ENCODE measurements around the gene KRTAP5-8. TPM values are rescaled to one million over a fixed set of nuclear protein-coding genes. Genes with fewer than 3 reads are reported as not detected.
"Not testable (repeated sequence)": the region's sequence is repeated elsewhere in the genome, so short reads cannot be mapped to it uniquely, and the experiment has no call there.

KRTAP5-8 gene, protein sequence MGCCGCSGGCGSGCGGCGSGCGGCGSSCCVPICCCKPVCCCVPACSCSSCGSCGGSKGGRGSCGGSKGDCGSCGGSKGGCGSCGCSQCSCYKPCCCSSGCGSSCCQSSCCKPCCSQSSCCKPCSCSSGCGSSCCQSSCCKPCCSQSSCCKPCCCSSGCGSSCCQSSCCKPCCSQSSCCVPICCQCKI
- total RNA-seq, result not detected

DNA sequence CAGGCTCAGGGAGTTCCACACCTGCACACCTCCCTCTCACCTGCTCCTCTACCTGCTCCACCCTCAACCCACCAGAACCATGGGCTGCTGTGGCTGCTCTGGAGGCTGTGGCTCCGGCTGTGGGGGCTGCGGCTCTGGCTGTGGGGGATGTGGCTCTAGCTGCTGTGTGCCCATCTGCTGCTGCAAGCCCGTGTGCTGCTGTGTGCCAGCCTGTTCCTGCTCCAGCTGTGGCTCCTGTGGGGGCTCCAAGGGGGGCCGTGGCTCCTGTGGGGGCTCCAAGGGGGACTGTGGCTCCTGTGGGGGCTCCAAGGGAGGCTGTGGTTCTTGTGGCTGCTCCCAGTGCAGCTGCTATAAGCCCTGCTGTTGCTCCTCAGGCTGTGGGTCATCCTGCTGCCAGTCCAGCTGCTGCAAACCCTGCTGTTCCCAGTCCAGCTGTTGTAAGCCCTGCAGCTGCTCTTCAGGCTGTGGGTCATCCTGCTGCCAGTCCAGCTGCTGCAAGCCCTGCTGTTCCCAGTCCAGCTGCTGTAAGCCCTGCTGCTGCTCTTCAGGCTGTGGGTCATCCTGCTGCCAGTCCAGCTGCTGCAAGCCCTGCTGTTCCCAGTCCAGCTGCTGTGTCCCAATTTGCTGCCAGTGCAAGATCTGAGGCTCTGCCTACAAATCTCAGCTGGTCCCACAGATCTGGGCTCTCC lies at the start of gene KRTAP5-8:
TSS of gene KRTAP5-8 (plus strand) at position 49 of the 689 bp plus-strand sequence. CDS start at position 80, 31 bp downstream.
- not testable (repeated sequence) for DNase-seq (ENCODE audit: low spot score)

DNA sequence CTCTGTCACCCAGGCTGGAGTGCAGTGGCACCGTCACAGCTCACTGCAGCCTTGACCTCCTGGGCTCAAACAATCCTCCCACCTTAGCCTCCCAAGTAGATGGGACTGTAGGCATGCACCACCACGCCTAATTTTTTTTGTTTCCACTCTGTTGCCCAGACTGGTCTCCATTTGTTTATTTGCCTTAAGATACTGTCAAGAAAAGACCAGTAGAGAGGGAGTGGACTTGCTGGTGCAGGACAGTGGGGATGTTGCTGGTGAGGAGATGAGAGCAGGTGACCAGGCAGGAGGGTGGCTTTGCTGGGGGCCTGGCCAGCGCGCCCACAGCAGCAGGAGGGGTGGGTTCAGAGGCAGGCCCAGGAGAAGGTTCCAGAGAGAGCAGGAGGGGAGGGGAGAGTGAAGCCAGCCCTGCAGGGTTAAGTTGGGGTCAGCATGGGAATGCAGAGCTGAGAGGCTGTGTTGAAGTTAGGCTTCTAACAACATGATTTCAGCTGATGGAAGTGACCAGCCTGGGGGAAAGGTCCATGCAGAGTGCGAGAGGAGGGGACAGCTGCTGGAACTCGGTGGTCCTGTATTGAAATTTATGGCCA lies 49.0 kb upstream of the KRTAP5-8 start:
- no peak for DNase-seq (ENCODE audit: low spot score)

DNA sequence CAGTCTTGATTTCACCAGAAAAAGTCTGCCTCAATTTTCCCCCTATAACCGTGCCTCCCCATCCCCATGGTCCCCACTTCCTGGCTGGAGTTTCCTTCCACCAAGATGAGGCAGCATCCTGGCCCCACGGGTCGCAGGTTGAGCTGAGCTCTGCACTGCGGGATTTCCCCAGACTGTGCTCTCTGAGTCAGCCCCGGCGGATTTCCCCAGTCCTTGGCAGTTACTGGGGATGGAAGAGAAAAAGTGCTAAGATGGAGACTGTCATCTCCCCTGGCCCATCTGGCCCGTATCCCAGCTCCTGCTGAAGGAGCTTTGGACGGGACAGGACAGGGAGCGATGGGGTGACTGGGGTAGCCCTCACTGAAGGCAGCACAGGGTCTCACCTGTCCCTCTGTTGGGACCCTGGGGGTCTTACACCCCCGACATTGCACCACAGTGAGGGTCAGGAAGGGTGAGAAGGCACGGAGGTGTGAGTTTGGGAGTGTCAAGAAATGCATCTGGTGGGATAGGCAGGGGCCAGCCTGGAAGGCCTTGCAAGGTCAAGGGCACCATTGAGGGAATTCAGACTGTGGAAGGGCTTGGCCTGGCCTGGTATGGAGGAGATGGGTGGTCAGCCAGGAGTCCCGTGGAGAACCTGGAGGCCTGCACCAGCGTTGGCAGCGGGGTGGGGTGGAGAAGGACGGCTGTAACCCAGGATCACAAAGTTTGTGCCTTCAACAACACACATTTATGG lies 48.3 kb upstream of the KRTAP5-8 start:
- no peak for DNase-seq (ENCODE audit: low spot score)

DNA sequence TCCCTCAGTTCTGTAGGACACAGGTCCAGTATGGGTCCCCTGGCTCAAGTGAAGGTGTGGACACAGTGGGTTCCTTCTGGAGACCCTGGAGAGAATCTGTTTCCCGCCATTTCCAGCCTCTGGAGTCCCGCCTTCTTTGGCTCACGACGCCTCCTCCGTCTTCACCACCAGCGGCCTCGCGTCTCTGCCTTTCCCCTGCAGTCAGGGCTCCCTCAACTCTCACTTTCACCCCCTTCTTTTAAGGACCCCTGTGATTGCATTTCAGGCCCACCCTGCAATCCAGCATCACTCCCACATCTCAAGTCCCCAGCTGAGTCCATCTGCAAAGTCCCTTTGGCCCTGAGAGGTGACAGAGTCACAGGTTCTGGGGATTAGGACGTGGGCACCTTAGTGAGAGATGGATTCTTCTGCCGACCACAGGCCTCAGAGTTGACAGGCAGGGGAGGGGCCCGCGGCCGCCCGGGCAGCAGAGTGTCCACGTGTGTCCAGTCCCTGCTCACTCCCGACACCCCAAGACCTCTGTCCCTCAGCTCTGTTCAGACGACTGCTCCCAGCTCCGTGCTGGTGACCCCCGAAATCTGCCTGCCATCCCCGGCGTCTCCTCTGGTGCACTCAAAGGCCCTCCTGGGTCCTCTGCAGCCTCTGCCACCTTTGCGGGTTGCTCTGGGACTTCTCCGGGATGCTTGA lies 47.6 kb upstream of the KRTAP5-8 start:
- DNase-seq (ENCODE audit: low spot score), result no peak

DNA sequence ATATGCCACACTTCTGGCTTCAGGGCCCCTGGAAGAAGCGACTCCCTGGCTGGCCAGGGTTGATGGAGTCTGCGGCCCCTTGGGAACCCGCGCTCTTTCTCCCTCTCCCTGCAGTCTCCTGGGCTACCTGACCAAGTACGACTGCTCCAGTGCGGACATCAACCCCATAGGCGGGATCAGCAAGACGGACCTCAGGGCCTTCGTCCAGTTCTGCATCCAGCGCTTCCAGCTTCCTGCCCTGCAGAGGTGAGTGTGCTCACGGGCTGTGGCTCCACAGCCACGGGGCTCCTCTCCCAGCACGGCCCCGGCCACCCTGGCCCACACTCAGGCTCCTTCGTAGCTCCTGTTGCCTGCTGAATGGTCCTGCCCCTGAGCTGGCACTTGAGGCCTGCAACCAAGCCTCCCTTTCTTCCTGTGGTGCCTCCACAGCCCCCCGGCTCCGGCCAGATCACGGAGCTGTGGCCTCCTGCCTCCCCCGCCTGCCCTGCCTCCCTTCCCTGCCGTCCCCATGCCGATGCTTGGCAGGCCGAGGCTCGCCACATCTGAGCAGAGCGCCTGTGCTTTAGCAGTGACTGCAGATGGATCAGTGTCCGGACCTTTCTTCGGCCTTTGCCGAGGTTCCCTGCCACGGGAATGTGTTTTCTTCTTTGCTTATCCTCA lies 47.0 kb upstream of the KRTAP5-8 start:
- DNase-seq (ENCODE audit: low spot score), result no peak

DNA sequence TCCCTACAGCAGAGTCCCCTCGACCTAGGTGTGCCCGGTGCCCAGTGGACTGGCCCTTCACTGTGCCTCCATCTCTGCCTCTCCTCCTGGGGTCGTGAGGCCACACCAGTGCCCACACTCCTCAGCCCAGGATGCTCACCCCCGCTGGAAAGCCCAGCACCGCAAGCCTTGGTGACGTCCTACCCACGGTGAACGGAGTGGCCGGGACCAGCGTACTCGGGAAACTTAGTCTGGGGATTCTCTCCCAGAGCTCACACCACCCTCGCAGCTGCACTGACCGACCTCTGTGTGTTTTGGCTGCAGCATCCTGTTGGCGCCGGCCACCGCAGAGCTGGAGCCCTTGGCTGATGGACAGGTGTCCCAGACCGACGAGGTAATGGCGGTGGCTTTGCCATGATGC lies 46.3 kb upstream of the KRTAP5-8 start:
- no peak for DNase-seq (ENCODE audit: low spot score)

DNA sequence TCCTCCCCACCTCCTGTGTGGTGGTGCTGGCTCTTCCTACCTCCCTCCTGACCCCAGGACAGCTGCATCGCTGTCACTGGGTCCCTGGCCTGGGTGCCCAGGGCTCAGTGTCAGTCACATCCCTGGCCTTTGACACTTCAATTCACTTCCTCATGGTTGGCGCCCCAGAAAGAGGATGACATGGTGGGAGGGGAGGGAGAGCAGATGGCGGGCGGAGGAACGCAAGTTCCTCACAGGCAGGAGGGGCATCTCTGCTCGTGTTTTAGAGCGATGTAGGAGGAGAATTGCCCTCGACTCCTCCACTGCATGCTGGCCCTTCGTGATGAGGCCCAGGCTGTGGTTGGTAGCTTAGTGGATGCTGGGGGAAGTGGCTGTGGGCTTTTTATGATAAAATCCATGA lies 45.9 kb upstream of the KRTAP5-8 start:
- DNase-seq (ENCODE audit: low spot score), result peak; percentile 3

DNA sequence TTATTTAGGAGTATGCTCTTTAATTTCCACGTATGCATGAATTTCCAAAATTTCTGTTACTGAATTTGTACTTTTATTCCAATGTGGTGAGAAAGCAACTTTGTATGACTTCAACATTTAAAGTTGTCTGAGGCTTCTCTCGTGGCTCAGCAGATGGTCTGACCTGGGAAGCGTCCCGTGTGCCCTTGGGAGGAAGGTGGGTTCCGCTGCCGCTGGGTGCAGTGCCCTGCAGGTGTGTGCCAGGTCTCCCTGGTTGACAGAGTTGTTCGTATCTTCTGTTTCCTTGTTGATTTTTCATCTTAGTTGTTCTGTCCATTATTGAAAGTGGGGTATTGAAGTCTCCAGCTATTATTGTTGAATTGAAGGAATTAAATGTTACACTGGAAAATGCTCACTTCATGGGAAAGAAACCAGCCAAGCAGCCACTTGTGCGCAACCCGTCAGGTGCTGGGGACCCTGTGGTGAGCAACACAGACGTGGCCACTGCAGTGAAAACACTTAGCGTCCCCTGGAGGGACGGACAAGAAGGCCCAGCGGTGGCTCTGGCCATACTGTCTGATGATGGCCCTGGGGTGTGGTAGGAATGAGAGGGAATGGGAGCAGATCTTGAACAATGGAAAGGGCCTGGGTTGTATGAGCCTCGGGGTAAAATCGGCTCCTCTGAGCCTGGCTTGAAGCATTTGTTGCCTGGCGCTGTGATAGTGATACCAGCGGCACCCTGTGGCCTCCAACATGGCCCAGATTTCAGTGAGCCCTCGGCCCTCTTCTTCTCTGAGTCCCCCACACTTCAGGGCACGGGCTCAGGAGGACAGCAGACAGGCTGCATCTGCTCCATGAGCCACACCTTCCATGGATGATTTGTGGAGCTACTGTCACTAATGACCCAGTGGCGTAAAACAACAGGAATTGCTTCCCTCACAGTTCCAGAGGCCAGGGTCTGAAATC lies 42.3 kb upstream of the KRTAP5-8 start:
- DNase-seq (ENCODE audit: low spot score), result no peak

DNA sequence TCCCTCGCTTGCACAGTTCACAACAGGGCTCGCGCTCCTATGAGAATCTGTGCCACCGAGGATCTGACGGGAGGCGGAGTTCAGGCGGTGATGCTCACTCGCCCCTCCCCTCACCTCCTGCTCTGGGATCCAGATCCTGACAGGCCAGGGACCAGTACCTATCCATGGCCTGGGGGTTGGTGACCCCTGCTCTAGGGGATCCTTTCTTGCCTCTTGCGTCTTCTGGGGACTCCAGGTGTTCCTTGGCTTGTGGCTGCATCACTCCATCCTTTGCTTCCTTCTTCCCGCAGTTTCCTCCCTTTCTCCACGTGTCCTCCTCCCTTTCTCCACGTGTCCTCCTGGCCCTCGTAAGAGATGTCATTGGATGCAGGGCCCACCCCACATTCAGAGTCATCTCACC lies 41.4 kb upstream of the KRTAP5-8 start:
- no peak for DNase-seq (ENCODE audit: low spot score)

DNA sequence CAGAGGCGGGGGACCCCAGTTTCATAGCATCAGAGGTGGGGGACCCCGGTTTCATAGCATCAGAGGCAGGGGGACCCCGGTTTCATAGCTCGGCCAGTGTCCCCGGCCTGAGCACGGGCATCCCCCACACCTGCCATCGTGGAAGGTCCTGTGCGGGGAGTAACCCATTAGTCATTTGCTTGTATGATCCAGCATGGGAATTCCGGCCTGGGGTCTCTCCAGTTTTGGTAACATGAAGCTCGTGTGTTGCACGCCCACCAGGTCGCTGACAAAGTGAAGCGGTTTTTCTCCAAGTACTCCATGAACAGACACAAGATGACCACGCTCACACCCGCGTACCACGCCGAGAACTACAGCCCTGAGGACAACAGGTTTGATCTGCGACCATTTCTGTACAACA lies 39.7 kb upstream of the KRTAP5-8 start:
- DNase-seq (ENCODE audit: low spot score), result no peak

DNA sequence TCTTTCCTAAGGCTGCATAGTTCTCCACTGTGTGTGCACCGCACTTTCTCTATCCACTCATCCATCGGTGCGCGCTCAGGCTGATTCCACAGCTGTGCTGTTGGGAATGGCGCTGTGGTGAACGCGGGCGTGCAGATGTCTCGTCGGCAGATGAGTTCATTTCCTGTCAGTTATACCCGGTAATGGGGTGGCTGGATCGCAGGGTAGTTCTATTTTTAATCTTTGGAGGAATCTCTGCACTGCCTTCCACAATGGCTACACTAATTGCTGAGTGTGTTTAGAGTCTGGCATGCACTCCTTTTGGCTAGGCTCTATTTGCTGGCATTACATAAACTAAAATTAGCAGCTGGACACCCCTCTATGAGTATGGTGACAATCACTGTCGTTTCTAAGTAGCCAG lies 38.7 kb upstream of the KRTAP5-8 start:
- no peak for DNase-seq (ENCODE audit: low spot score)

DNA sequence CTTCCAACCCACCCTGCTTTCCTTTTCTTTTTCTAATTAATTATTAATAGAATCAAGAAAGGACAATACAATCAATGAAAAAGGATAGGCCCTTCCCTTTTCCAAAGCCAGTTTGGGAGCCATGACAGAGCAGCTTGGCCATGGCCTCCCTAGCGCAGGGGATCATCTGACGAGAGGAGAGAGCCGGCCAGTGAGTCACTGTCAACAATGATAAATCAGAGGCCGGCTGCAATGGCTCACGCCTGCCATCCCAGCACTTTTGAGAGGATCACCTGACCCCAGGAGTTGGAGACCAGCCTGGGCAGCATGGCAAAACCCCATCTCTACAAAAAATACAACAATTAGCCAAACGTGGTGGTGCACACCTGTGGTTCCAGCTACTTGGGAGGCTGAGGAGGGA lies 38.3 kb upstream of the KRTAP5-8 start:
- DNase-seq (ENCODE audit: low spot score), result peak; percentile 65

DNA sequence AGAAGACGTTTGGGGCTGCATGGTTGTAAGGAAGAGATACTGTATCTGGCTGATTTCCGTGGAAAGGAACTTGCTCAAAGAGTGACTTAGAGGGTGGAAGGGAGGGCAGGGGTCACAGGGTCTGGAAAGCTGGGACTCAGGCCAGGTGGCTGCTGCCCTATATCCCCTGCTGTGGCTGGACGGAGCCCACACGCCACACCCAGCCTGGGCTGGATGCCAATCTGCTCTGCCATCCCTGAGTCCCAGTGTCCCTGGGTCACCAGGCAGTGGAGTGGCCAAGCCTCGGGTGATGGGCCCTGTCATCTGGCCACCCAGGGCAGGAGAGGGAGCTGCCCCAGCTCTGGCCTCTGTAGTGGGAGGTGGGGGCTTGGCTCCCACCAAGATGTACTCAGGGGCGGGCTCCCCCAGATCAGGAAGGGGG lies 37.2 kb upstream of the KRTAP5-8 start:
- peak; percentile 84 for DNase-seq (ENCODE audit: low spot score)

DNA sequence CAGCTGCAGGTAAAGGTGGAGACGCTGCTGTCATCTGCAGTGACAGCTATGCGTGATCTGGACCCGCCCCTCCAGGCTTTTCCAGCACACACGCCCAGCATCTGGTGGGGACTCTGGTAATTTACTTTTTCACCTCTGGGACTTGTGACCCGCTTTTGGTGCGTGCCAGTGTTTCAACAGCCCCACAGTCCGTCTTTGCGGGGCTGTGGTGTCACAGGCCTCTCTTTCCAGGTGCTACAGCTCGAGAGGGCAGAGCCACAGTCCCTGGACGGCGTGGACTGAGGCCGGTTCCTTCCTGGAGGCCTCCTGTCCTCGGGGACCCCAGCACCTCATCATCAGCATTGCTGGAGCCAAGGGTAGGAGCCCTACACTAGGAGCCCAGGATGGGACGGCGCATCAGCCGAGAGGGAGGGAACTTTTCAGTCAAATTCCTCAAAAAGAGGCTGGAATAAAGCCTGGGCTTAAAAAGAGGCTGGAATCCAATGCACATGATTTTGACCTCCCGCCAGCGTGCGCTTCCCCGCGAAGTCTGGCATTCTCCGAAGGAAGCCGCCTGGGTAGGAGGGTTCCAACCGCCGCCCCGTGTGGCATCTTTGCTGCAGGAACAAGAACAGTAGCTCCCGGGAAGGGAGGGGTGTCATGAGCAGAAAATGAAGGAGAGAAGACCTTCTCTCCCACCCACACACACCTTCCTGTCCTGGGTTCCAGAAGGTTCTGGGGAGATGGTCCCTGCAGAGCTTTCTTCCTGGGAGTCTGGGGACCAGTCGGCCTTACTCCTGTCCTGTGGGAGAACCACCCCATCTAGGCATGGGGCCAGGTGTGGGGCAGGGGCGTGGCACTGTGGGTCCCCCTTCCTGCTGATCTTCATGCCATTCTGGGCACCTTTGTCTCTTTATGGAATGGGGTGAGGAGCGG lies 36.5 kb upstream of the KRTAP5-8 start:
- no peak for DNase-seq (ENCODE audit: low spot score)

DNA sequence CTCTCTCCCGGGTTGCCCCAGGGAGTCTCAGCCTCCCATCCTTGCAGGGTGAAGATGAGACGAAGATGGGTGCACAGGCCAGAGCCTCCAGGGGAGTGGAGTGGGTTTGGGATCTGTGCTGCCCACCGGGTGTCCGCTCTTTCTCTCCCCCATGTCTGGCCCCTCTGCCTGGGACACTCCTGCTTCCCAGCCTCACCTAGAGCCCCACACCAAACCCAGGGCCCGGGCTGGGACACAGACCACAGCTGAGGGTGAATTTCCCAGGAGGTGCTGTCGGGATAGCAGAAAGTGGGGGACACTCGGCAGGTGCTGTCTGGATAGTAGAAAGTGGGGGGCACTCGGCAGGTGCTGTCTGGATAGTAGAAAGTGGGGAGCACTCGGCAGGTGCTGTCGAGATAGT lies 35.8 kb upstream of the KRTAP5-8 start:
- no peak for DNase-seq (ENCODE audit: low spot score)

DNA sequence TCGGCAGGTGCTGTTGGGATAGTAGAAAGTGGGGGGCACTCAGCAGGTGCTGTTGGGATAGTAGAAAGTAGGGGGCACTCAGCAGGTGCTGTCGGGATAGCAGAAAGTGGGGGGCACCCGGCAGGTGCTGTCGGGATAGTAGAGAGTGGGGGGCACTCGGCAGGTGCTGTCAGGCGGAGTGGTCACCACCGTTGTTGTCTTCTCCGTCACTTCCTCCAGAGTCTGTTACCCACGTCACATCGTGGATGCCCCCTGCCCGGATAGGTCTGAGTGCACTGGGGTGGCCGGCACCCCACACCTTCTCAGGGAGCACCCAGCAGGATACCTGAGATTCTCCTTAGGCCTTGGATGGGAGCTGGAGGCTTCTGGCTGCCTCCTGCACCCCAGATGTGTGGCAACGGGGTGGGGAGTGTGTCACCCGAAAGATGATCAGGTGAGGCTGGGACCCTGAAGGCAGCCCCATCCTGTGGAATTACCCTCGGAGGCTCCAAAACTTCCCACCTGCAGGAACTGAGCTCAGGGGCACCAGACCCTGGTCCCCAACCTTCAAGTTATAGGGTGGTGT lies 34.9 kb upstream of the KRTAP5-8 start:
- DNase-seq (ENCODE audit: low spot score), result no peak

DNA sequence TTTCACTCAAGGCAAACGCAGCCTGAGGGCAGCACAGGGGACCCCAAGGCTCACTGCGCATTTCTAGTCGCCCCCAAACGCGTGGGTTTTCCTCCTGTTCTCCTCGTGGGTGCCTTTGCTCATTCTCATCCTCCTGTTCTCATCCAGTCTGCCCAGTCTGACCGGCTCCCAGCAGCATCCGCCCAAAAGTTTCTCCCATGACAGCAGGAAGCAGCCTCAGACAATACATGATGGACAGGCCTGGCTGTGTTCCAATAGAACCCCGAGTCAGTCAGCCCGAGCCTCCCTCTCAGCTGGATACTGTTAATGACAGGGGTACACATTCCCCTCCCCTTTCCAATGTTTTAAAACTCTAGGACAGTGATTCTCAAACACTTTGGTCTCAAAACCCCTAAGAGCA lies 33.3 kb upstream of the KRTAP5-8 start:
- DNase-seq (ENCODE audit: low spot score), result no peak

DNA sequence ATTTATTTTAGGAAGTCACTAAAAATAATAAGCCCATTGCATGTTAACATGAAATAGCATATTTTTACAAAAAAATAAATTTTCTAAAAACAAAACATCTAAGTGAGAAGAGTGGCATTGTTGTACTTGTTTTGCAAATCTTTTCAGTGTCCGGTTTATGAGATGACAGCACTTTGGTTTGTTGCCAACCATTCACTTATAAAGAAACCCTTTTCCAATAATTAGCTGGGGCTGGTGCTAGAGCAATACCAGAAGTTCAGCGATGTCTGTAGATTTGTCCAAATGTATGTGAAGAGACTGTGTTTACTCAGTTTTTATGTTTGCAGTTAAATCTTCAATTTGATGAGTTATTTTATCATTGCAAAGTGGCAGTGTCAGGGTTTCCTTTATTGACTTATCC lies 32.8 kb upstream of the KRTAP5-8 start:
- no peak for DNase-seq (ENCODE audit: low spot score)

DNA sequence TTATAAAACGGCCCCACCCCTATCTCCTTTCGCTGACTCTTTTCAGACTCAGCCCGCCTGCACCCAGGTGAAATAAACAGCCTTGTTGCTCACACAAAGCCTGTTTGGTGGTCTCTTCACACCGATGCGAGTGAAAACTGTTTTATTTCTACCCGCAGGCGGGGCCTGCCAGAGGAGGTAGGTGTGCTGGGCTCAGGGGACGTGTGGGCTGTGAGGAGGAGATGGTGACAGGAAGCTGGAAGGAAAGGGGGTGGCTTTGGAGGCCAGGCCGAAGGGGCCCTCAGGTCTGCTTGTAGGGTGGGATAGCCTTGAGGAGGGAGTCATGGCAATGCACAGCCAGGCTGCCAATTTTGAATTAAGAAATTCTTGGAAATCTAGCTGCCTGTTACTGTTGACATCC lies 32.0 kb upstream of the KRTAP5-8 start:
- DNase-seq (ENCODE audit: low spot score), result no peak

All from mucosa of gallbladder (tissue), 1 donor.